AG09319 (cell line): ENCODE results near the gene TEAD2.

Source experiments
- DNase-seq: peaks from one replicate; pipeline ENCODE4 v3.0.0-alpha.2; 2010; ENCODE audit warnings: low read depth; ENCODE audit errors: extremely low read depth
- TF ChIP-seq, protein P1 (sequence below): IDR thresholded peaks from 2 replicates; pipeline ENCODE4 v1.5.1; 2011; ENCODE audit warnings: low read depth, mild to moderate bottlenecking, inconsistent platforms, low read length, moderate library complexity

Gene TEAD2

DNA sequence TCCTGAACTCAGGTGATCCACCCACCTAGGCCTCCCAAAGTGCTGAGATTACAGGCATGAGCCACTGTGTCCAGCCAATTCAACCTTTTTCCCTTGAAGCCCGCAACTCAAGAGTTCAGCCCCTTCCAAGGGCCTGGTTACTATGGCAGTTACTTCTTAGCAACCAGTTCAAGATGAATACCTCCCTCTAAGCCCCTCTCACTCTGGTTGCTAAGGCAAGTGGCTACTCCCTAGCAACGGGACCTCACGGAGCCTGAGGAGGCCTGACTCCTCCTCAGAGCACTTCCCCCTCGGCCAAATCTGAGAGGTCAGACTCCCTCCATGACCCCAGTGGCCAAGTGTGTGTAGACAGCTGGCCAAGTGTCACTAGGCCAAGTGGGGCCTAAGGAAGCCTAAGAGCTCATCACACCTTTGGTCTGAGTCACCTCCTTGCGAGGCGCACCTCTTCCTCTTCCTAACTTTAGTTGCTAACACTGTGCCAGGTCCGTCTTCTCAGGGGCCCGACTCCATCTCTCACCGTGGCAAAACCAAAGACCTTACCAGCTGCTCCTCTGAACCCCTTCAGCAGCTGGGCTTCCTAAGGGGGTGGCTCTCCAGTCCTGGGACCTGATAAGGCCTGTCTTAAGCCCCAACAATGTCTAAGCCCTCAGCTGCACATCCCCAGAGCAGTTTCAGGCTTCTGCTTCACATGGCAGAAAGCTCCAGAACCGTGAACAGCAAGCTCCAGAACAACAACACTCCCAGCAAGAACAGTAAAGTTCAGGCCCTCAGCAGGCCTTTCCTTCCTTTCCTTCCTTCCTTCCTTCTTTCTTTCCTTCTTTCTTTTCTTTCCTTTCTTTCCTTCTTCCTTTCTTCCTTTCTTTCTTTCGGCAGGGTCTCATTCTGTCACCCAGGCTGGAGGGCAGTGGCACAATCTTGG, 17.5 kb downstream of the TEAD2 start:
- DNase-seq: no peak
- TF ChIP-seq, protein P1, sequence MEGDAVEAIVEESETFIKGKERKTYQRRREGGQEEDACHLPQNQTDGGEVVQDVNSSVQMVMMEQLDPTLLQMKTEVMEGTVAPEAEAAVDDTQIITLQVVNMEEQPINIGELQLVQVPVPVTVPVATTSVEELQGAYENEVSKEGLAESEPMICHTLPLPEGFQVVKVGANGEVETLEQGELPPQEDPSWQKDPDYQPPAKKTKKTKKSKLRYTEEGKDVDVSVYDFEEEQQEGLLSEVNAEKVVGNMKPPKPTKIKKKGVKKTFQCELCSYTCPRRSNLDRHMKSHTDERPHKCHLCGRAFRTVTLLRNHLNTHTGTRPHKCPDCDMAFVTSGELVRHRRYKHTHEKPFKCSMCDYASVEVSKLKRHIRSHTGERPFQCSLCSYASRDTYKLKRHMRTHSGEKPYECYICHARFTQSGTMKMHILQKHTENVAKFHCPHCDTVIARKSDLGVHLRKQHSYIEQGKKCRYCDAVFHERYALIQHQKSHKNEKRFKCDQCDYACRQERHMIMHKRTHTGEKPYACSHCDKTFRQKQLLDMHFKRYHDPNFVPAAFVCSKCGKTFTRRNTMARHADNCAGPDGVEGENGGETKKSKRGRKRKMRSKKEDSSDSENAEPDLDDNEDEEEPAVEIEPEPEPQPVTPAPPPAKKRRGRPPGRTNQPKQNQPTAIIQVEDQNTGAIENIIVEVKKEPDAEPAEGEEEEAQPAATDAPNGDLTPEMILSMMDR: no peak

DNA sequence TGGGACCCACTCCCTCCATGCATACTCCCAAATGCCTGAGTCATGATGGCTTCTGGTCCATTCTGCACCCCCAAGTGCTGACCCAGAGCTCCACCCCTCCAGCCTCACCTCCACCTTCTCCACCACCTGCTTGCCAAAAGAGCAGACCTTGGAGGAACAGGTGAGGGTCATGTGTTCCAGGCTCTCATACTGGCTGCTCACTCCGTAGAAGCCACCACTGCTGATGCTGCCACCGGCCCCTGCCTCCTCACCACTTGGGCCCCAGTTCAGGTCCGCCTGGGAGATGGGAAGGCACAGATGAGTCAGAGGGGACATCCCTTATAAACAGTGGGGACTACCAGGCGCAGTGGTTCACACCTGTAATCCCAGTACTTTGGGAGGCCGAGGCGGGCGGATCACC, 19.1 kb downstream of the TEAD2 start:
- no peak for DNase-seq
- TF ChIP-seq, protein P1: no peak

DNA sequence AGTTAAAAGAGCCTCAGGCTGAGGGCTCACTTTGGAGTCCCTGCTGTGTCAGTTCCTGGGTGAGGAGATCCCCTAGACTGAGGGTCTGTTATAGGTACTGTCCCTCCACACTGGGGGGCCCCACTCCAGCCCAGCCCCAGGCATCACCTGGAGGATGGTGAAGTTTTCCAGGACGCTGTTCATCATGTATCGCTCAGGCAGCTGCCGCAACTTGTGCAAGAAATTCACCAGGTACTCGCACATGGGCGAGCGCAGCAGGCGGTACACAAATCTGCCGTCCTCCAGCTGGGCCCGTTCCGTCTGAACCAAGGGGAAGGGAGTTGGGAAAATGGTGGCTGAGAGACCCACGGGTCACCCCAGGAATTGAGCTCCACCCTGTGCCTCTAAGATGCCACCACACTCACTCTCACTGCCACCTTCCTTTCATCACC, 19.9 kb downstream of the TEAD2 start:
- DNase-seq: no peak
- TF ChIP-seq, protein P1: no peak

DNA sequence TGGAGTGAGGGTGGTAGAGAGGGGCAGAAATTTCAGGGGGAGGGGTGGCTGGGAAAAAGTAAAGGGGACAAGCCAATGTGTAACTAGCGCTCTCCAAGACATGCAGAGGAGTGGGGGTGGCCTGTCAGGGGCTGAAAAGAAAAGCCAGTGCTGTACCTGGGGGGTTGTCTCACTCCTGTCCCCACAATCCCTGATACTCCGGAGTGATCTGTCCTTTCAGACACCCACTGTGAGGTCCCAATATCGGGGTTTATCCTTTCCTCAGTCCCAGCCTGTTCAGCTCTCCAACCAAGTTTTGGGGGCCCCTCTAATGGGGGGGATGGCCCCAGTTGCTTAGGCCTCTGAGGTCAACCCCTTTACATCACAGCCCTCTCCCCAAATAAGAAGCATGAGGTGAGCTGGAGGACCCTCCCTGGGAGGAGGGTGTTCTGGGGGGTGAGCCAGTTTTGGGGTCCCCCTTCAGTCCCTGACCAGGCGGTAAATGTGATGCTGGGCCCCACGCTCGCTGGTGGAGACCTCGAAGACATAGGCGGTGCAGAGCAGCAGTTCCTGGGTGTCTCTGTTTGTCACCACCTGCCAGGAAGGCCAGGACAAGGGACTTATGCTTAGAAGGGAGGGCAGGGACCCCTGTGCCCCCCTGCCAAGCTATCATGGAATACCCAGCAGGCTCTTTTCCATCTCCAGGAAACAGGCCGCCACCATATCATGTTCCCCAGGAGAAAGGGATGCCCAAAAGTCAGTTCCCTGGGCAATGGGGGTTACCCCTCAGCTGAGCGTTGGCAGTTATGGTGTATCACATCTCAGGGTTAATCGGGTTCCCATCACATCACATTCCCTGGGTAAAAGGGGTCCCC, 21.1 kb downstream of the TEAD2 start:
- no peak for DNase-seq
- TF ChIP-seq, protein P1: no peak

DNA sequence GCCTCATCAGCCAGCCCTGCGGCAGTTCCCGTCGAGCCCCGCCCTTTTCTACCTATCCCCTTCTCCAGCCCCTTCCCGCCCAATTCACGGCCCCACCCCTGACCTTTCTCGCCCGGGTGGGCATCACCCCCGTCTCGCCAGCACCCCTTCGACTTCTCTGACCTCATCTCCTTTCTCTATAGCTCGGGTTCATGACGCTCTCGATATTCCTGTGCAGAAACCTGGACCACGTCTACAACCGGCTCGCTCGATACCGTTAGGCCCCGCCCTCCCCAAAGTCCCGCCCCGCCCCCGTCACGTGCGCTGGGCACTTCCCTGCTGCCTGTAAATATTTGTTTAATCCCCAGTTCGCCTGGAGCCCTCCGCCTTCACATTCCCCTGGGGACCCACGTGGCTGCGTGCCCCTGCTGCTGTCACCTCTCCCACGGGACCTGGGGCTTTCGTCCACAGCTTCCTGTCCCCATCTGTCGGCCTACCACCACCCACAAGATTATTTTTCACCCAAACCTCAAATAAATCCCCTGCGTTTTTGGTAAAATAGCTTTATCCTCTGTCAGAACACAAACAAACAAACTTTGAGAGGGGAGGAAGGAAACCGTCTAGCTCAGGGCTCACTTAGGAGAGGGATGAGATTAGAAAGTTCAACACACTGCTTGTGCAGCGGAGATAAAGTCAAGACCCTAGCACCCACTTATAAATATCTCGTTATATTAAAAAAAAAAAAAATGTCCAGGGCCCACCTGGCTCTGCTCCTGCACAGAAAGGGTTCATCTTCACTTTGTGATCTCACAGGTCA, 21.9 kb downstream of the TEAD2 start:
- TF ChIP-seq, protein P1: no peak
- DNase-seq: no peak

DNA sequence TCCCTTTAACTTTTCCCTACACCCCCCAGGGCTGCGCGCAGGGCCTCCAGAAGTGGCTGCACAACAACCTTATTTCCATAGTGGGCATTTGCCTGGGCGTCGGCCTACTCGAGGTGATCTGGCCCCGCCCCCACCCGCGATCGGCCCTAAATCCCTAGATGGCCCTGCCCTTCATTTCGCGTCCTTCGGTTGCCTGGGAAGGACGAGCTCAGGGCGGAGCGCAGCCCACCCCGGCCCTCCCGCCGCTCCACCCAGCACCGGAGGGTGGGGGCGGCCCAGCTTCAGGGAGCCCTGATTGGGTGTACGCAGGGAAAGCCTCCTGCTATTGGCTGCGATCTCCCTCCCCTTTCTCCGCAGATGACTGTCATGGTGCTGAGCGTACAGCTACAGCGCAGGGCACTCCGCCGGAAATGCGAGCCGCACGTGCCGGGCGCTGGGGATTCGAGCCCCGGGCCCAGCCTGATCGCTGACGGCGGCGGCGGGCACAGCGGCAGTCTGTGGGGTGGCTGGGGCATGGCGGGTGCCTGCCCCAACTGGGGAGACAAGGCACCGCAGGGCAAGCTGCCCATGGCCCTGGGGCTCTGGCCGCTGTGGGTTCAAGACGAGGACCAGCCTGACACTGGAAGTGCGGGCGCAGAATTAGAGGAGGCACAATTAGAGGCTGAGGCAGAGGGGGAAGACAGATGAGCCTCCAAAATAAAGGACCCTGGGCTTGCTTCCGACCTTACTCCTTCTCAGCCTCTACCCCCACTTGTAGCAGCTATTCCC, 22.7 kb downstream of the TEAD2 start:
- peak; percentile 62 for DNase-seq

More for the DNA sequence above, 22.7 kb downstream of the TEAD2 start:
- TF ChIP-seq, protein P1: no peak
